RWPE1 (cell line): ENCODE results near the gene ADCY7.

Experiments
- CTCF ChIA-PET: fragments of 350-600 bp; sonication (Branson Sonifier 250); formaldehyde crosslinking; extraction: SDS; loops from one replicate; lab custom pipeline; 2021; lab: Yijun Ruan, JAX
- POLR2A ChIA-PET: fragments of 400-600 bp; formaldehyde crosslinking; extraction: SDS; loops from one replicate; lab custom pipeline; 2020; ENCODE audit warnings: antibody characterized with exemption; ENCODE audit not compliant: low non-redundant PET; lab: Yijun Ruan, JAX
- DNase-seq: peaks from one replicate; pipeline ENCODE4 v3.0.0; 2012; ENCODE audit warnings: low spot score
- H3K27ac ChIP-seq: fragments of 450-650 bp; 2 replicates; pipeline ENCODE4 v1.5.1; 2017
- TF ChIP-seq, protein P1 (sequence below): fragments of 450-650 bp; conservative IDR thresholded peaks from 2 replicates; pipeline ENCODE4 v1.5.1; 2017; ENCODE audit warnings: low read depth, mild to moderate bottlenecking

ADCY7 gene

DNA sequence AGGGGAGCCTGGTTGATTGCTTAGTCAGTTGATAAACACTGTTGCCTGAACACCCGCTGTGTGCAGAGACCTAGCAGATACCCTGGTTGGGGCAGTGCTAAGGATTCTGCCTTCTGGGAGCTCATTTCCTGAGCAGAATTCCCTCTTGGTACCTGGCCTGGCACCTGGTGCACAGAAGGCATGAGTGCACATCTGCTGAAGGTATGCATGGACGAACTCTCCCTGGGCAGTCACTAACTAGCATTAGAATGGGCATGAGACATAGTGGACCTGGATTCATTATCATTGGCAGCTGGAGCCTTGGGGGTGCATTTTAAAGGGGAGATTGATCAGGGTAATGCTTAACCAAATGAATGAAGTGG lies 13.1 kb downstream of the ADCY7 start:
- DNase-seq: no peak
- H3K27ac ChIP-seq: no peak overlapping the region
- CTCF ChIA-PET: no interaction called here
- POLR2A ChIA-PET: no interaction called here
- TF ChIP-seq, protein P1, sequence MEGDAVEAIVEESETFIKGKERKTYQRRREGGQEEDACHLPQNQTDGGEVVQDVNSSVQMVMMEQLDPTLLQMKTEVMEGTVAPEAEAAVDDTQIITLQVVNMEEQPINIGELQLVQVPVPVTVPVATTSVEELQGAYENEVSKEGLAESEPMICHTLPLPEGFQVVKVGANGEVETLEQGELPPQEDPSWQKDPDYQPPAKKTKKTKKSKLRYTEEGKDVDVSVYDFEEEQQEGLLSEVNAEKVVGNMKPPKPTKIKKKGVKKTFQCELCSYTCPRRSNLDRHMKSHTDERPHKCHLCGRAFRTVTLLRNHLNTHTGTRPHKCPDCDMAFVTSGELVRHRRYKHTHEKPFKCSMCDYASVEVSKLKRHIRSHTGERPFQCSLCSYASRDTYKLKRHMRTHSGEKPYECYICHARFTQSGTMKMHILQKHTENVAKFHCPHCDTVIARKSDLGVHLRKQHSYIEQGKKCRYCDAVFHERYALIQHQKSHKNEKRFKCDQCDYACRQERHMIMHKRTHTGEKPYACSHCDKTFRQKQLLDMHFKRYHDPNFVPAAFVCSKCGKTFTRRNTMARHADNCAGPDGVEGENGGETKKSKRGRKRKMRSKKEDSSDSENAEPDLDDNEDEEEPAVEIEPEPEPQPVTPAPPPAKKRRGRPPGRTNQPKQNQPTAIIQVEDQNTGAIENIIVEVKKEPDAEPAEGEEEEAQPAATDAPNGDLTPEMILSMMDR: no peak

GRCh38 chr16:50280932-50281331 lies 14.6 kb downstream of the ADCY7 start:
- CTCF ChIA-PET: interaction anchor here (0.7 to 0.8 kb wide), 2 partner anchors 26 to 333 kb away, joined by 3 to 4 read pairs; no protein-coding TSS in a partner anchor
- TF ChIP-seq, protein P1: no peak
- POLR2A ChIA-PET: no interaction called here
- DNase-seq: no peak
- no peak overlapping the region for H3K27ac ChIP-seq

- POLR2A ChIA-PET: no interaction called here
- no peak overlapping the region for H3K27ac ChIP-seq
- TF ChIP-seq, protein P1: no peak
- CTCF ChIA-PET: interaction anchor here (0.7 kb wide), 1 partner anchor 25 kb away, joined by 3 read pairs; no protein-coding TSS in a partner anchor
- no peak for DNase-seq
Measured at GRCh38 chr16:50281391-50282009, 15.1 kb downstream of the ADCY7 start.

- TF ChIP-seq, protein P1: no peak
- H3K27ac ChIP-seq: no peak overlapping the region
- no peak for DNase-seq
- ChIA-PET POLR2A (no interaction called here), CTCF (interaction anchor here (0.6 to 0.9 kb wide), 2 partner anchors 17 to 524 kb away, joined by 3 to 4 read pairs; no protein-coding TSS in a partner anchor)
Measured at GRCh38 chr16:50282010-50282538, 15.7 kb downstream of the ADCY7 start.

- ChIA-PET CTCF (interaction anchor here (0.9 kb wide), 1 partner anchor 18 kb away, joined by 3 read pairs; no protein-coding TSS in a partner anchor), POLR2A (interaction anchor here (0.6 kb wide), 1 partner anchor 13 kb away, joined by 3 read pairs; no protein-coding TSS in a partner anchor)
- DNase-seq: no peak
- H3K27ac ChIP-seq: no peak overlapping the region
- TF ChIP-seq, protein P1: no peak
Measured at GRCh38 chr16:50282955-50283631, 16.7 kb downstream of the ADCY7 start.

GRCh38 chr16:50284131-50284911 lies 18.0 kb downstream of the ADCY7 start:
- no peak for DNase-seq
- TF ChIP-seq, protein P1: no peak
- POLR2A ChIA-PET: no interaction called here
- CTCF ChIA-PET: interaction anchor here (0.5 kb wide), 1 partner anchor 51 kb away, joined by 3 read pairs; no protein-coding TSS in a partner anchor
- H3K27ac ChIP-seq: peak overlapping the region; percentile 31
